Regular cardiac myocyte (primary cell): ENCODE data around the gene OPRD1. TPM values are rescaled to one million over a fixed set of nuclear protein-coding genes. Genes with fewer than 3 reads are reported as not detected.

ENCODE experiments used
- total RNA-seq: library from RNA; depleted of rRNA; stranded (reverse); fragments of >200 nt; gene quantifications from 2 replicates; pipeline ENCODE4 v1.2.3, GENCODE V29; 2014

Gene OPRD1
- total RNA-seq: not detected in 2 replicates

GRCh38 chr1:28811766-28812668, at the start of gene OPRD1:
Gene OPRD1 (plus strand): TSS chr1:28812170. CDS start chr1:28812384, 214 bp downstream.

GRCh38 chr1:28914228-28915030, 102.5 kb downstream of the OPRD1 start, which contains the start of gene EPB41:
Gene EPB41 (plus strand): TSS chr1:28914569. CDS start chr1:28987438, 72,869 bp downstream.

Other genes with a start within 250 kb of the OPRD1 start
- 0.58 and 2.0 TPM in 2 replicates for gene RAB42, start 219.9 kb upstream of the OPRD1 start, total RNA-seq
- gene TAF12, start 169.1 kb upstream of the OPRD1 start, total RNA-seq: 43.7 and 56.9 TPM in 2 replicates
- not detected in 2 replicates for gene RNU11, start 163.6 kb upstream of the OPRD1 start, total RNA-seq
- gene GMEB1, start 143.4 kb upstream of the OPRD1 start, total RNA-seq: 8.7 and 14.8 TPM in 2 replicates
- gene YTHDF2, start 75.2 kb upstream of the OPRD1 start, total RNA-seq: 42.0 and 74.4 TPM in 2 replicates
- gene EPB41, start 102.4 kb downstream of the OPRD1 start, total RNA-seq: 1.9 and 12.1 TPM in 2 replicates